ENCODE results near the gene NCKAP1. TPM values are rescaled to one million over a fixed set of nuclear protein-coding genes. Genes with fewer than 3 reads are reported as not detected.

NCKAP1 gene
- total and polyA plus RNA-seq, 12 donors = 26.8 to 134 (median 104) TPM

DNA sequence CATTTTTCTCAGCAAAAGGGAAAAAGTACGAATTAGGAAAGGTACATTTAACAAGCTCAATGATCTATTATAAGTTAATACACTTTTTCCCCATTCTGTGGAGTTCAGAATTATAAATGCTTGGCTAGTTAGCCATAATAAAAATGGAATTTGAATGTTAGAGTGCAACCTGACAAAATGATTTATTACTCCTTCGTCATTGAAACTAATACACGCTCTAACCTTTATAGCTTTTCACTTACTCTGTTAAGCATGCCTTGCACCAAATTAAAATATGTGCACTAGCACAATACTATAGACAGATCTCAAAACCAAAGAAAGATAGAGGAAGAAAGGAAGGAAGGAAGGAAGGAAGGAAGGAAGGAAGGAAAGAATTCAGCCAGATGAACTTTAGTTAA lies 125.7 kb downstream of the NCKAP1 start:
- WGBS, 4 donors = 61 to 71% (median 63%) methylated on average over 3 of the region's 3 CpGs
- intact Hi-C loops (cut with DNase I) = no loop called here
- TF ChIP-seq, protein P1, sequence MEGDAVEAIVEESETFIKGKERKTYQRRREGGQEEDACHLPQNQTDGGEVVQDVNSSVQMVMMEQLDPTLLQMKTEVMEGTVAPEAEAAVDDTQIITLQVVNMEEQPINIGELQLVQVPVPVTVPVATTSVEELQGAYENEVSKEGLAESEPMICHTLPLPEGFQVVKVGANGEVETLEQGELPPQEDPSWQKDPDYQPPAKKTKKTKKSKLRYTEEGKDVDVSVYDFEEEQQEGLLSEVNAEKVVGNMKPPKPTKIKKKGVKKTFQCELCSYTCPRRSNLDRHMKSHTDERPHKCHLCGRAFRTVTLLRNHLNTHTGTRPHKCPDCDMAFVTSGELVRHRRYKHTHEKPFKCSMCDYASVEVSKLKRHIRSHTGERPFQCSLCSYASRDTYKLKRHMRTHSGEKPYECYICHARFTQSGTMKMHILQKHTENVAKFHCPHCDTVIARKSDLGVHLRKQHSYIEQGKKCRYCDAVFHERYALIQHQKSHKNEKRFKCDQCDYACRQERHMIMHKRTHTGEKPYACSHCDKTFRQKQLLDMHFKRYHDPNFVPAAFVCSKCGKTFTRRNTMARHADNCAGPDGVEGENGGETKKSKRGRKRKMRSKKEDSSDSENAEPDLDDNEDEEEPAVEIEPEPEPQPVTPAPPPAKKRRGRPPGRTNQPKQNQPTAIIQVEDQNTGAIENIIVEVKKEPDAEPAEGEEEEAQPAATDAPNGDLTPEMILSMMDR (IDR thresholded peaks at IDR 0.05) = no peak
- no peak for TF ChIP-seq POLR2A (IDR thresholded peaks at IDR 0.05)
- H3K4me3 ChIP-seq = no peak overlapping the region
- peaks cover 0 to 7% of the 10 kb centered on the region in 2 donors for H3K4me1 ChIP-seq (replicated peaks in 1 of 2)
- H3K27me3 ChIP-seq = no peaks in the 10 kb centered on the region
- H3K9me3 ChIP-seq (replicated peaks in 1 of 3) = no peaks in the 10 kb centered on the region
- no peaks in the 10 kb centered on the region for H3K36me3 ChIP-seq (replicated peaks in 1 of 2)
- H3K27ac ChIP-seq = no peak overlapping the region
- no peak for DNase-seq

DNA sequence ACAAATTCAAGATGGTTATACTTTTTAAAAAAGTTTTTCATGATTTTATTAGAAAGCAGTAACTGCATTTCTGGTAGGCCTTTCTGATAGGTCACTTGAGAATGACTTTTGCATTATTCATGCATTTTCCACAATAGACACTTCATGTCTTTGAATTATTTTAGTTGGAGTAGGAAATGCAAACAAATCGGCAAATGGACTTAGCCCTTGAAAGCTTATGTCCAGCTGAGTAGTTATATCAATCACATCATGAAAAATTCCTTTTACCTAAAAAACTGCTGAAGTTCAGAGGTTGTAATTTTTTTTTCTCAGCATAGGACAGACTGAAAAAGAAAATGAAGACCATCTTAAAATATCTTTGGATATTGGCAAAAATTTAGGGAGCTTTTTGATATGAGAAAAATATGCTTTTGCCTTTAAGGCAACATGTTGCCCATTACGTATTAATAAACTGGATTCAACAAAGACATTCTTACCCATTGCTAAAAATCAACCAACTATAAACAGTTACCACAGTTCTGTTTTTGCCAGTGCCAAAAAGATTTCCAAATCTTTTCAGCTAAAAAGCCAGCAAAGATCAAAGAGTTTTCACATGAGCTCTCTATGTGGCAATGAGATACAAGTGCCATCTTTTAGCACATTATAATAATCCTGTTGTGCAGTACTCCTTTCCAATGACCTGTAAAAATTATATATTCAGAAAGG lies 126.3 kb downstream of the NCKAP1 start:
- no peak for DNase-seq
- intact Hi-C loops (cut with DNase I) = no loop called here
- WGBS, 4 donors = 83 to 87% (median 86%) methylated on average over 2 of the region's 2 CpGs
- Histone ChIP-seq H3K9me3 (replicated peaks in 1 of 3) (no peaks in the 10 kb centered on the region), H3K27me3 (no peaks in the 10 kb centered on the region), H3K27ac (no peak overlapping the region), H3K36me3 (replicated peaks in 1 of 2) (no peaks in the 10 kb centered on the region), H3K4me1 (replicated peaks in 1 of 2) (peaks cover 0 to 7% of the 10 kb centered on the region in 2 donors), H3K4me3 (no peak overlapping the region)
- TF ChIP-seq, protein P1 (IDR thresholded peaks at IDR 0.05) = no peak
- TF ChIP-seq POLR2A (IDR thresholded peaks at IDR 0.05) = no peak

DNA sequence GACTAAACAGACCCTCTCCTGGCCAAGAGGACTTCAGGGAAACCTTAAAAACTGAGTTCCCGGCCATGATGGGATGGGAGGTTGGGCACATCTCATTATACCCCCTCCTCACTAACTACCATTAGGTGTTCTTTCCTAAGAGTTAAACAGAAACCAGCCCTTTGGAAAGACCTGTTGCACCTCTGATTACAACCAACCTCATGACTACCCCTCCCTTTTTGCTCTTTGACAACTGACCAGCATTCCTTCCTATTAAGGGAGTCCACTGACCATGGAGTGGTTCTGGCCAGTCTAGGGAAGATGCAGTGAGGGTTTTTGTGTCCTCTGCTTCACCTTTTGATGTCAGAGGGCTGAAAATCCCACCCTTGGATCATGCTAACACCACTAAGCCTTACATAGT lies 127.3 kb downstream of the NCKAP1 start:
- Histone ChIP-seq H3K36me3 (replicated peaks in 1 of 2) (no peaks in the 10 kb centered on the region), H3K27me3 (no peaks in the 10 kb centered on the region), H3K4me3 (no peak overlapping the region), H3K27ac (no peak overlapping the region), H3K4me1 (replicated peaks in 1 of 2) (peaks cover 0 to 7% of the 10 kb centered on the region in 2 donors), H3K9me3 (replicated peaks in 1 of 3) (no peaks in the 10 kb centered on the region)
- WGBS, 4 donors = 93 to 100% (median 100%) methylated on average over 1 of the region's 1 CpG
- DNase-seq = no peak
- intact Hi-C loops (cut with DNase I) = no loop called here
- TF ChIP-seq, protein P1 (IDR thresholded peaks at IDR 0.05) = no peak
- TF ChIP-seq POLR2A (IDR thresholded peaks at IDR 0.05) = no peak

DNA sequence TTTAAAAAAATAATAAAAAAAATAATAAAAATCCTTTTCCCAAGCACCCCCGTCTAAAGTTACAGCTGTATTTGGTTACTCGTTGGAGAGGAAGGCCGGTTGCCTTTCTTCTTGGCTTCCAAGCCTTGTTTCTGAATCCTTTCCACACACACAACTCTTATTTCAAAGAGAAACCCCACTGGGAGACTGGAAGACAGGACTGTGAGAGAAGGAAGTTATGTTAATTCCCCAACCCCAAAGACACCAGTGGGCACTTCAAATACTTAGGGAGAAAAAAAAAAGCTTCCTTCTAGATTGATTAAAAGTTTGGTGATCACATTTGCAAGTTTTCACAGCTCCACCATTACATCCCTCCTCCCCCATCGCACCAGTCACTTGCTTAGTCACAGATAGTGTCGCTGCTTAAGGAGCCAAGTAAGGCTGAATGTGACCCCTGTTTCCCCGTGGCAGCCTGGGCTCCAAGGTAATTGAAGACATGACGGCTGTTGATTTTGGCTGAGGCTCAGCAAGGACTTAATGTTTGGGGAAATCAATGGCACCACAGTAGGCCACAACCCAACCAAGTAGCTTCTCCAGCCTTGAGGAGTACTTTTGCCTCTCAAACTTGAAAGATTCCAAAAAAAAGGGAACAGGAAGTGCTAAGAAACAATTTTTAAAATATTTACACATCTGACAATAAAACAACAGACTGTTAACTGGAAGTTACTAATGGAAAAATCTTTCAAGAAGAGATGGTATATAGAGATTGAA lies 131.0 kb downstream of the NCKAP1 start:
- WGBS, 4 donors = 74 to 83% (median 76%) methylated on average over 7 of the region's 7 CpGs
- Histone ChIP-seq H3K27ac (no peak overlapping the region), H3K36me3 (replicated peaks in 1 of 2) (no peaks in the 10 kb centered on the region), H3K4me1 (replicated peaks in 1 of 2) (no peaks in the 10 kb centered on the region), H3K9me3 (replicated peaks in 1 of 3) (no peaks in the 10 kb centered on the region), H3K4me3 (no peak overlapping the region), H3K27me3 (no peaks in the 10 kb centered on the region)
- intact Hi-C loops (cut with DNase I) = no loop called here
- TF ChIP-seq POLR2A (IDR thresholded peaks at IDR 0.05) = no peak
- TF ChIP-seq, protein P1 (IDR thresholded peaks at IDR 0.05) = no peak
- no peak for DNase-seq
